T47D (cell line): Measurements from ENCODE around the gene CKAP5.

Experiments used
- DNase-seq, 2 experiments: peaks; one replicate each; pipeline versions ENCODE4 v3.0.0 to v3.0.0-alpha.2; 2011 to 2012; ENCODE audit warnings: low read depth in 1 of 2, low spot score in 1 of 2
- JUND ChIP-seq: IDR thresholded peaks from 2 replicates; pipeline ENCODE4 v1.6.1; 2012; ENCODE audit warnings: low read depth
- in situ Hi-C: cut with HindIII; loops from 2 replicates; pipeline ENCODE4 v1.10.0; 2016; ENCODE audit warnings: low sequenced_read_pairs, low pct_unique_long_range_greater_than_20kb

Gene CKAP5

DNA sequence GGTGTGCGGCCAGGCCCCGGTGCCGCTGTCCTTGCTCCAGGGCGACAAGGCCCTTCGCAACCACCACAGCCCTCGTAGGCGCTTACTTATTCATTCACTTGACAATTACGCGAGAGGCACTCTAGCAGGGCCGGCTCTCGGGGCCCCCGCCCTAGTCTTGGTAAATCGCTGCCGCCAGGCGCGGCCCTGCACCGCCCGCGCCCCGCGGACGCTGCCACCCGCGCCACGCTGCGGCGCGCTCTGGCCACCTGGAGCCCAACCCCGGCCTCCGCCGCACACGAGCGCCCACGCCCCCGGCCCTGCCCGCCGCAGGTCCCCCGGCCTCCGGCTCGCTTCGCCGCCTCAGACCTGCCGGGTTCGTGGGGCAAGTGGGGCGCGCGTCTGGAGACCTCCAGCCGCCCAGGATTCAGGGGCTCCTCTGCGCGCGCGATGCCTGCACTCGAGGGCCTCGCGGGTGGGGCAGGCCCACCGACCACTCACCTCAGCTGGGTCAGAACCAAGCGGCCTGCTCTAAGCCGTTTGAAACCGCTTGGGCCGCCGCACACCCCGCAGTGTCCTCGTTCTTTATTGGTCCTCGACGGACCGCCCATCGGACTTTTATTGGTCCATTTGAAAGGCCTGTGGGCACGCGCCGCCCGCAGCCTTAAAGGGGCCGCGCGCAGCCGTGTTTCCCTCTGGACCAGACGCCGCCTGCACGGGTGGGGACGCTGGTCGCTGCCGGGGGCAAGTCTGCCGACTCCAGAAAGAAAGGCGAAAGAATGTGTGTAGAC, at the start of gene CKAP5:
Gene CKAP5 (minus strand): TSS at position 541 of the 770 bp plus-strand sequence. CDS start 25,049 bp downstream, outside the sequence.
- TF ChIP-seq JUND = no peak
- in situ Hi-C loops = no loop called here
- peak; percentile 96 to 99 for DNase-seq

DNA sequence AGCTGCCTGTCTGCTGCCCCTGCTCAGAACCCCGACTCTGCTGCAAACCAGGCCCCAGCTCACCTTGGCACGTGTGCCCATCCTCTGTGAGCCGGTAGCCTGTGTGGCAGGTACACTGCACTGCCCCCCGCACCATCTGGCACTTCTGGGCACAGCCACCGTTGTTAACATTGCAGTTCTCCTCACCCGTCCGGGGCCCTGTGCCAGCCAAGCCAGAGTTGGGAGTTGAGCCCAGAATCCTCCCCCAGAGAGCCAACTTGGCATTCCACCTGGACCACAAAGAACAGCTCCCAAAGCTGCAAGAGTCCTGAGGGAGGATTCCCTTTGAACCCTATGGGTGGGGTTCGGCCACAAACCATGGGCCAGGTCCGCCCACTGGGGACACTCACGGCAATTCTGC, 49.7 kb upstream of the CKAP5 start:
- DNase-seq = peak in 1 of 2 experiments; percentile 41
- in situ Hi-C loops = no loop called here
- no peak for TF ChIP-seq JUND

DNA sequence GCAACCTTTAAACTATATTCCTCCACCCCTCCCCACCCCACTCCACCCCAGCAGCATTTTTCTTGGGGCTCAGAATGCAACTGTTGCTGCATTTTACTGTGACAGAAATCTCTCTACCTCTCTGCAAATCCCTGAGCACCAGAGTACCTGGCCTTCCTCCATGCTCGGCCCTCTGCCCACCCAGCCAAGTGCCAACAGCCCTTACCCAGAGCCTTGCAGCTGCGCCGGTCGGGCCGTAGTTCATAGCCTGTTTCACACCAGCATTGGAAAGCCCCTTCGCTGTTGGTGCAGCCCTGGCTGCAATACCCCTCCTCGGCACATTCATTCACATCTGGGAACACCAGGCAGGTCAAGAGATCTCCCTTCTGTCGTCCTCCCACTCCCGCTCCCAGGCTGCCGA, 48.9 kb upstream of the CKAP5 start:
- in situ Hi-C loops = no loop called here
- no peak for TF ChIP-seq JUND
- no peak for DNase-seq

DNA sequence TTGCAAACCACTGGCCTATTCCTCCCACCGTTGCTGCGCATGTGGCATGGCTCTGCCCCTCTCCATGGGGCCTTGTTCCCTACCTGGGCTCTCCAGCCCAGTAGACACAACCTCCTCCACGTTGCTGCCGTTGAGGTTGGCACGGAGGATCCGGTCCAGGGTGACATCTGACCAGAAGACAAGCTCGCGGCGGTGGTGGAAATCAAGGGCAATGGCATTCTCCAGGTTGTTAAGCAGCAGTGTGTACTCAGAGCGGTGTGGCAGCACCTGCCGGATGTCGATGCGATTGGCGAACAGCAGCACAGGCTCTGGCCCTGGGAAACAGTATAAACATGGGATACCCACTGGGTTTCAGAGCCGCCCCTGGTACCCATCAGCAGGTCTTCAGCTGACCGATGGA, 48.4 kb upstream of the CKAP5 start:
- TF ChIP-seq JUND = no peak
- in situ Hi-C loops = no loop called here
- DNase-seq = no peak

DNA sequence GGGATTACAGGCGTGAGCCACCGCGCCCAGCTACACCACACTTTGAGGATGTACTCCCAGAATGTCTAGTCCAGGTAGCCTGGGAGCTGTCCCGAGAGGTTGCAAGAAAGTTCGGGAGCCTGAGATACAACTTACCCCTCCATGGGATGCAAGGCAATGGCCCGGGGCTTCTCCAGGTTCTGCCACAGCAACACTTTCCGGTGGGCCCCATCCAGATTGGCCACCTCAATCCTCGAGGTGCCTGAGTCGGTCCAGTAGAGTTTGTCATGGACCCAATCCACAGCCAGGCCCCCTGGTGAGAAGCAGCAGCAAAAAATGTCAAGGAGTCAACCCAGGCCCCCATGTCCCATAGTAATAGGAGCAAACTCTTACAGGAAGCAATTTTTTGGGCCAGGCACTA, 46.8 kb upstream of the CKAP5 start:
- no peak for DNase-seq
- in situ Hi-C loops = no loop called here
- TF ChIP-seq JUND = no peak

DNA sequence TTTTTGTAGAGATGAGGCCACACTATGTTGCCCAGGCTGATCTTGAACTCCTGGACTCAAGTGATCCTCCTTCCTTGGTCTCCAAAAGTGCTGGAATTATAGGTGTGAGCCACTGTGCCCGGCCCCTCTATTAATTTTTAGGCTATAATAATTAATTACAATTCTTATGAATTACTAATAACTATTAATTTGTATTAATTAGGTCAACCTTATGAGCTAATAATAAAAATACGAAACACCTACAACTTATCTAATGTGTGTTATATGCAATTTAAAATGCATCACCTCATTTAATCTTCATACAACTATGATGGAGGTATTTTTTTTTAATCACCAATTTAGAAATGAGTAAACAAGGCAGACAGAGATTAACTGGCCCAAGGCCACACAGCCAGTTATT, 46.0 kb upstream of the CKAP5 start:
- in situ Hi-C loops = no loop called here
- no peak for TF ChIP-seq JUND

DNA sequence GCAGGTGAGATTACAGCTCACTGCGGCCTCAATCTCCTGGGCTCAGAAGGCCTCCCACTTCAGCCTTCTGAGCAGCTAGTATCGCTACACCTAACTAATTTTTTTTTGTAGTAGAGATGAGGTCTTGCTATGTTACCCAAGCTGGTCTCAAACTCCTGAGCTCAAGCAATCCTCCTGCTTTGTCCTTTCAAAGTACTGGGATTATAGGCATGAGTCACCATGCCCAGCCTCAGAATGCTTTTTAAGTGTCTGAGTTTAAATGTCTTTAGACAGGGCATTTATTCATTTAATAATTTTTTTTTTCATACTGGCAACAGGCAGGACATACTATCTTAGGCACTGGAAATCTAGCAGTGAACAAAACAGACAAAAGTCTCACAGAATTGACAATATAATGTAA, 44.6 kb upstream of the CKAP5 start:
- TF ChIP-seq JUND = no peak
- in situ Hi-C loops = no loop called here
- DNase-seq = no peak

More for the DNA sequence above, 46.0 kb upstream of the CKAP5 start:
- DNase-seq = no peak

DNA sequence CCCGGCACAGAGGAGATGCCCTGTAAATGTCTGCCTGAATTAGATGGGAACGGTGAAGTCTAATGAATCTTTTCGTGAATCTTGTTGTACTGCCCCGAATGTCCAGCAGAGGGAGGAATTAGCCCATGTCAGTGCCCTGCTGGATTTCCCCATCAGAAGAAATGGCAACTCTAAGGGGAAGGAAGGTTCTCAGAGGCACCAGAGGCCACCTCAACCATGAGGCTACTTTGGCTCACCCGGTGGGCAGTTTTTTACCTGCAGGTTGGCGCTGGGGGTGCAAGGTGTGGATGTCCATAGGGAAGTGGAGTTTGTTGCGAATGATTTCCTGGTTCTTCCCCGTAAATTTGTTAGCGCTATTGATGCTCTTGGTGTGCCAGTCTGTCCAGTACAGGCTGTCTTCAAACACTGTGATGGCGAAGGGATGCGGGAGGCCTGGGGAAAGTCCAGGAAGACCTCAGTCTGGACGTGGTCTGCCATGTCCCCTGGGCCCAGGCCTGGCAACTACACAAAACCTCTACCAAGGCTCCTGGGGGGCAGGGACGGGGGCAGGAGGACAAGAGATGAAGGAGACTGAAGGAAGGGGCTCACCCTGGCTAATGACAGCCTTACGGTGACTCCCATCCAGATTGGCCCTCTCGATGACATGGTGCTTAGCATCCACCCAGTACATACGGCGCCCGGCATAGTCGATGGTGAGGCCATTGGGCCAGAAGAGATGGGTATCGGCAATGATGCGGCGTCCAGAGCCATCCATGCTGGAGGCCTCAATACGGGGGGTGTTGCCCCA, 43.8 kb upstream of the CKAP5 start:
- peak; percentile 75 to 87 for DNase-seq
- in situ Hi-C loops = no loop called here
- TF ChIP-seq JUND = no peak

DNA sequence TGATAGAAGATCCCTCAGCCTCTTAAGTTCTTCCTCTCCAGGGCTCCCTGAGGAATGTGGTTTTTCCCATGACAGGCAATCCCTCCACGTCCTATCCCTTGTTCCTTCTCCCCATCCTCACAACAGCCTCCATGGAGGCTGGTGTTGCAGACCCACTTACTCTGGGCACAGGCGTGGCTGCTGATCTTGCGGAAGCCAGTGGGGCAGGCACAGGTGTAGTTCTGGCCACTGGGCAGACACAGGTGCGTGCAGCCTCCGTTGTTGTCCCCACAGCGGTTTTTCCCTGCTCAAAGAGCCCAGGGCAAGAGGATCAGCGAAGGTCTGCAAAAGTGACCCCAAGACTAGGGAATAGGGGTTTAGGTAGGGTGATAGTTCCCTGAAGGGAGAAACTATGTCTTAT, 43.2 kb upstream of the CKAP5 start:
- in situ Hi-C loops = no loop called here
- DNase-seq = no peak
- no peak for TF ChIP-seq JUND

DNA sequence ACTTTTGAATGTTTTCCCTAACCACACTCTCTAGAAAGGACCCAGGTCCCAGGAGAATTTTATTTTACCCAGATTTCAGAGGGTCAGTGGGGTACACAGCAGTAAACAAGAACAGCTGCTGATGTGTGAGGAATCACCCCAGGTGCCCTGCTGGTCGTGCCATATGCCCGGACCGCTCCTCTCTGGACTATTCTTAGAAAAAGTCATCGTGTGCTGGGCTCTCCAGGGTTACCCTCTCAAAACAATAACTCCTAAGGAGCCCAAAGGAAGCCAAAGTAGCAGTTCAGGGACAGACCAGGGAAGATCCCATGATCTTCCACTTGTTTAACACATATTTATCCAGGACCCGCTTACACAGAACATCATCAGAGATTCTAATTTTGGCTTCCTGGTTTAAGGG, 42.6 kb upstream of the CKAP5 start:
- DNase-seq = no peak
- in situ Hi-C loops = no loop called here
- TF ChIP-seq JUND = no peak

DNA sequence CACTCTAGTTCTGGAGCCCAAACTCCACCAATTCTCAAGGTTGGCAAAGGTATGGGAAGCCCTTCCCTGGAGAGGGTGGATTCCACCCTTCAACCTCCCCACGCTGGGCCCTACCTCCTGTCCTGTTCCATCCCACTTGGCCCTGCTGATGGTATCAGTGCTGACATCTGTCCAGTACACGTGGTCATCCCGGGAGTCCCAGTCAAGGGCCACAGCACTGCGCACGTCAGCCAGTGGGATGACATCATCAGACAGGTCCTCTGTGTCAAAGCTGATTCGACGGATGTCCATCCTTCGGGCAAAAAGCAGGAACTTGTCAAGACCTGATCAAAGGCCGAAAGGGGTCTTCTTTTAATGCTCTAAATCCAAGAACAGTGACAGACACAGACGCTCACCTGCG, 40.1 kb upstream of the CKAP5 start:
- DNase-seq = no peak
- in situ Hi-C loops = no loop called here
- no peak for TF ChIP-seq JUND

DNA sequence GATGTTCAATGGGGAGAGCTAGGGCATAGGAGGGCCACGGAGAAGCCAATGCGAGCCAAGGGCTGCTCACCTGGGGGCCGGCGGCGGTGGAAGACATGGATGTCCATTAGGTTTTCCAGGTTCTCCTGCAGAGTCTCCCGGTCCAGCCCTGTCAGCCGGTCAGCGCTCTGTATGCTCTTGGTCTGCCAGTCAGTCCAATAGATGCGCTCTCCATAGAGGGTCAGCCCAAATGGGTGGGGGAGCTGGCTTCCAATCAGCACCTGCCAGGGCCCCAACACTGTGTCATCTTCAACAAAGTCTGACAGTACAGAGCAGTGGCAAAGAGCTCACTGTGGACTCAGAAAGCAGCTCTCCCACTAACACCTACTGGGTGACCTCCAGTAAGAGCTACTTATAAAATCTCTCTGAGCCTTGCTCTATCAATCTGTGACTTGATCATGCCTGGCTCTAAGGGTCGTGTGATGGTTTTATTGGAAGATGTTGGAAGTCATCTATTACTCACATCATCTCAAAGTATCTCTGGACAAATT, 33.0 kb upstream of the CKAP5 start:
- in situ Hi-C loops = no loop called here
- no peak for DNase-seq
- TF ChIP-seq JUND = no peak

DNA sequence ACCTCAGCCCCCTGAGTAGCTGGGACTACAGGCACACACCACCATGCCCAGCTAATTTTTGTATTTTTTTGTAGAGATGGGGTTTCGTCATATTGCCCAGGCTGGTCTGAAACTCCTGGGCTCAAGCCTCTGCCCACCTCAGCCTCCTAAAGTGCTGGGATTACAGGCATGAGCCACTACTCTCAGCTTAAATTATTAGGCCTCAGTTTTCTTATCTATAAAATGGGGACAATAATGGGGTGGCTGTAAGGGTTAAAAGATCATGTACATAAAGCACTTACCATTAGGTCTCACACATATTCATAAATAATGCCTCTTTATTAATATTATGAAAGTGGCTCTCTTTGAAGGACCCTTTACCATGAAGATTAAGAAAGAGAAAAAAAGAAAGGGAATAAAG, 31.5 kb upstream of the CKAP5 start:
- no peak for TF ChIP-seq JUND
- no peak for DNase-seq
- in situ Hi-C loops = no loop called here
